CD4-positive, alpha-beta T cell treated with Interleukin-15 for 1 hour (primary cell): ENCODE data around the gene KSR1.

Experiments
- DNase-seq: peaks from one replicate; pipeline ENCODE4 v3.0.0-alpha.2; 2020

The KSR1 gene

DNA sequence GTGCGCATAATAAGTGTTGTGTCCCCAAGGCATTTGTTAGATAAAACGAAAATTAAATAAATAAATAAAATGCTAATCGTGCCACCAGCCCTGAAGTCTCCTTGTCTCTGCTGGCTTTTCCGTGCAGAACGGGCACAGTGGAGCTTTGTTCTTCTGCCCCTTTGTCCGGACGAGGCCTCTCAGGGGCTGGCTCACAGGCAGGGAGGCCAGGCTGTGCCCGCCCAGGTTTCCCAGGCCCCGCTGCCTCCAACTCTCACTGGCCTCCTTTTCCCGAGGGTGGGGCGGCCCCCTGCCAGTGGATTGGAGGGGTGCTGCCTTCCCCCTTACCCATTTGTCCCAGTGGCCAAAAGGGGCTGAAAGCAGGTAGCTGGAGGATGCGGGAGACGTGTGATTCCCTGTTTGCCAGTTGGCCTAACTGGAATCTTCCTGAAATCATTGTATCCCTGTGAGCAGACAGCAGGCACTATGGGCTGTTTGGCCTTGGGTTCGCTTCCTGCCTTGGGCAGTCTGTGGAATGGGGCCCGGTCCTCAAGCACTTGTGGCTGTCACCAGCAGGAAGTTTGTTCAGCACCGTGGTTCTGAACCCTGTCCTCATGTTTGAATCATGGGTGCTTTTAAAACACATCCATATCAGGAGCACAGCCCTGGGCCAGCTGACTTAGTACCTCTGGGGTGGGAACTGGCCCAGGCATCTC lies 64.4 kb downstream of the KSR1 start:
- DNase-seq, result no peak

DNA sequence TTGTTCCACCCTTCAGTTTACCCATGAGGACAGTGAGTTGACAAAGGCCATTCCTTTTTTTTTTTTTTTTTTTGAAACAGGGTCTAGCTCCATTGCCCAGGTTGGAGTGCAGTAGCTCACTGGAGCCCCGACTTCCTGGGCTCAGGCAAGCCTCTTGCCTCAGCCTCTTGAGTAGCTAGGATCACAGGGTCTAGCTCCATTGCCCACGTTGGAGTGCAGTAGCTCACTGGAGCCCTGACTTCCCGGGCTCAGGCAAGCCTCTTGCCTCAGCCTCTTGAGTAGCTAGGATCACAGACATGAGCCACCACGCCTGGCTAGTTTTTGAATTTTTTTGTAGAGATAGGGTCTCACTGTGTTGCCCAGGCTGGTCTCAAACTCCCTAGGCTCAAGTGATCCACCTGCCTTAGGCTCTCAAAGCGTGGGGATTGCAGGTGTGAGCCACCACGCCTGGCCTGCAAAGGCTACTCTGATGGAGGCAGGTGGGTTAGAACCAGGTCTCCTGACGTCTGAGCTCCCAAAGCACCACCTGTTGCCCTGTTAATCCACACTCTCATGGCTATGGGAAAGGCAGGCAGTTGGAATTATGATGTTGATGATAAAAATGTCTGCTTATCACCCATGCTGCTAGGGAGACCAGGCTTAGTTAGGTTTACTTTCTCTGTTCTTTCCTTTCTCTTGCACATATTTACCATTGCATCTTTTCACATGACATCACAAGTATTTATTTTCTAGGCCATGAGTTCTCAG lies 65.2 kb downstream of the KSR1 start:
- no peak for DNase-seq

DNA sequence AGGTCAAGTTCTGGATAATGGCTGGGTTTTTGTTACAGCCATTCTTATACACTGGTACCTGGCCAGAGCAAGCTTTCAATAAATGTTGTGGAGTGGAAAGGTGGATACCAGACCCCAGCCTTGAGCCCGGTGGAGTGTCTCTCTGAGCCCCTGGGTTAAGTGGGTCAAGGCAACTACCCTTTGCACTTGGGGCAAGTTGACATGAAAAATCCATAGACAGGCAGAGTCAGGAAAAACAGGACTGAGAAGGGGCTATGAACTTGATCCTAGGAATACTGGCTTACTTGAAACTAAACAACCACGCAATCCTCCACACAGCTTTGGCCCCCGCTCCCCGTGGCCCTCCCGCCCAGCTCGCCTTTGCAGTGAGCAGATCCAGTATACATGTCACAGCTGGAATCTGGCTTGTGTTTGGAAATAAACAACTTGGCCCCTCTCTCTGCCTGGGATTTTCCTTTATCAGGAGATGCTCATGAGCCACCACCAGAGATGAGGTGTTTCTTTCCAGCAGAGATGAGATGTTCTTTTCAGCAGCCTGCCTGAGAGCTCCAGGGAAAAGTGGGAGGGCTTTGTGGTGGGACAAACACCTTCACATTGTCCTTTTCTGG lies 65.9 kb downstream of the KSR1 start:
- DNase-seq, result no peak

DNA sequence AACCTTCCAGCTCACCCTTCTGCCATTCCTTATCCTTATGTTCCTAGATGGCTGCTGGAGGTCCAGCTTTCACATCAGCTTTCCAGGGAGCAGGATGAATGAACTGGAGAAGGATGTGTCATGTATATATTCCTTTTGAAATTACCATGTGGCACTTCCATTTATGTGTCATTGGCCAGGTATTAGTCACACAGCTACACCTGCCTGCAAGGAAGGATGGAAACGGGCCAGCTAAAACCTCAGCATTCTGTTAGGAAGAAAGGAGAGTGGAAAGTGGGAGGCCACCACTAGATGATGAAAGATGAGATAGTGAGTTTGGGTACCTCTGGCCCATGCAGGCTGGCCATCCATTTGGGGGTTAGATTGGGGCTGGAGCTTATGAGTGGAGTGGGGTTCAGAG lies 67.5 kb downstream of the KSR1 start:
- DNase-seq, result no peak

DNA sequence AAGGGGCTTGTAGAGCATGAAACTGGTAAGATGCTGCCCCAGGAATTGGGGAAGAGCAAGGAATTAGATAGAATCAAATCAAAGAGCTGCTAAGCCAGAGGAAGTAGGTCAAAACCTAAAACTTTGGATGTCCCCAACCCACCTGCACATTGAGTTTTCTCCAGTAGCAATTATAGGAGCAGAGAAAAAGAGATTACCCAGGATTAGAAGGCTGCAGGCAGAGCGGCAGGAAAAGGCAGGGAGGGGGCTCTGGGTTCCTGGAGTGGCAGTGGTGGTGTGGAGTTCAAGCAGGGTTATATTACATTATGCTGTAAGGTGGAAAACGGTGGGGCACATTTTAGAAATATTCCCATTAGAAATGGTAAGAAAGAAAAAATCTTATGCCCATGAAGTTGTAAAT lies 68.3 kb downstream of the KSR1 start:
- no peak for DNase-seq

DNA sequence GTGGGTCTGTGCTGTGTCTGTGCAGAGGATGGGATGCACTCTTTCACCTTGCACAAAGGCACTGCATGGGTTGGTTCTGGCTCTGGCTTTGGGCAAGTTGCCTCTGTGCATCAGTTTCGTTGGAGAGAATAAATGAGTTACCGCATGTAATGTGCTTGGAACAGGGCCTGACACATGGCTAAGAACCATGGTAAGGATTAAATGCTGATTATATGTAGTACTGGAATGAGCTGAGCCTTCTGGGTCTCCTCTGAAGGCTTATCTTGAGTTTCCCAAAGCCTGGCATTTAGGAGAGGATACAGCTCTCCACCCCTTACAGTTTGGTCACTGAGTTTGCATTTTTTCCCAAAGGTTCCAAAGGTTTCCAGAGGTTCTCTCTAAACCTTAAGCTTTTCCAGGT lies 69.1 kb downstream of the KSR1 start:
- DNase-seq, result no peak

DNA sequence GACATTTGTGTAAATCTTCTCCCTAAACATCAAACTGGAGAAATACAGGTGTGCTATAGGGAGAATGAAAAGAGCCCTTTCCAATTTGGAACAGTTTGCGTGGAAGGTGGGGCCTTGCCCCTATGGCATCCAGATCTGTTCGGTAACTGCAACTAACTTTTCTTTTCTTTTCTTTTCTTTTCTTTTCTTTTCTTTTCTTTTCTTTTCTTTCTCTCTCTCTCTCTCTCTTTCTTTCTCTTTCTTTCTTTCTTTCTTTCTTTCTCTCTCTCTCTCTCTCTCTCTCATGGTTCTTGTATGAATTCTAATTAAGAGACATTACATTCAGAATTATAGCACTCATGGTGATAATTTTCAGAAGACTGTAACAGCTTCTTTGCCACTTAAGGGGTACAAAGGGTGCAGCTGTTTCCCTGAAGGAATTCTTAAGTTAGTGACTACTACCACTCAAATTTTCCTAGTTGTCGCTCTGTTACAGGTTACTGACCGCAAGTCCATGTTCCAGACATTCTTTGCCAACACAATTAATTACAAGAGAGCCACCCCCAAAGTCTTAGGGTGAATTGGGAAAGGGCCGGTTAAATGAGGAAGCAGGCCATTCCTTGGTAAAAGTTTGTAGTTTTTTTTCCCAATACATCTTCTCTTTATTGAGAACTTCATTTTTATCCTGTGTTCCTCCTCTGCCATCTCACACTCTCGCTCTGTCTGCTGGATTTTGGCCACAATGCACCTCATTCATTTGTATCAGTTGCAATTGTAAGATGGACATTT lies 69.8 kb downstream of the KSR1 start:
- DNase-seq, result no peak

DNA sequence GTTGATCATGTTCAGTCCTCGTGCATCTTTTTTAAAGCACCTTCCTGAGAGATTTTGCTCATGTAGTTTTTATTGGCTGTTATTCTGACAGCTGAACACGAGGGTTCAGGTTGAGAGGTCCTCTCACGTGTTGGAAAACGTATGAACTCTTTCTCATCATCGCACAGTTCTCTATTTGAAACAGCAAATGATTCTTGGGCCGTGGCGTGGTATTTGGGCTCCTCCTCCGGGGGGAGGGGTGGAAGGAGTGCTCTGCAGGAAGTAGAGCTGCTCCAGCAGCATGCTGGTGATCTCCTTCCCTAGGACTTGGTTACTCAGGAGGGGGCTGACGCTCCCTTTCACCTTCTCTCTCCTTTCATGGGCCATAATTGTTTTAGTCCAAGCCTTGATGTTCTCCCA lies 70.4 kb downstream of the KSR1 start:
- peak; percentile 52 for DNase-seq

DNA sequence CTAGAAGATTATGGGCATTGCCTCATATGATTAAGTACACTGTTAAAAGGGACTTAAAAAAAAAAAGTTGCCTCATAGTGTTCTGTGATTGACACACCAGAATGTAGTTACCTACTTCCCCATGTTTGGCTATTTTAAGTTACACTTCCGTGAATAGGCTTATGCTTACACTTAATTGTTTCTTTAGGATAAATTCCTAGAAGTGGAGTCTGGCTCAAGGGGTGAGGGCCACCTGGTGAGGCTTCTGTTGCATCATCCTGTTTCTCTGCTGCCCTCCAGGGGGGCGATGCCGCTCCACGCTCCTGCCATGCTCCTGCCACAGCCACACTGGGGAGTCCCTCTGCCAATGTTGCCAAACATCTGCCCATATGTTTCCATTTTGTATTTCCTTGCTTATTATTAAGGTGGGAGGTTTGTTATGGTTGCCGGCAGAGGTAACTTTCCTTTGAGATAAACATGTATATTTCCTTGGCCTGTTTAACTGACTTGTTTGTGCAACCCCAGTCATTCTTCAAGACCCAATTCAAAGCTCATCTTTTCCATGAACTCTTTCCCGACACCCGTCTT lies 73.1 kb downstream of the KSR1 start:
- peak; percentile 24 for DNase-seq

DNA sequence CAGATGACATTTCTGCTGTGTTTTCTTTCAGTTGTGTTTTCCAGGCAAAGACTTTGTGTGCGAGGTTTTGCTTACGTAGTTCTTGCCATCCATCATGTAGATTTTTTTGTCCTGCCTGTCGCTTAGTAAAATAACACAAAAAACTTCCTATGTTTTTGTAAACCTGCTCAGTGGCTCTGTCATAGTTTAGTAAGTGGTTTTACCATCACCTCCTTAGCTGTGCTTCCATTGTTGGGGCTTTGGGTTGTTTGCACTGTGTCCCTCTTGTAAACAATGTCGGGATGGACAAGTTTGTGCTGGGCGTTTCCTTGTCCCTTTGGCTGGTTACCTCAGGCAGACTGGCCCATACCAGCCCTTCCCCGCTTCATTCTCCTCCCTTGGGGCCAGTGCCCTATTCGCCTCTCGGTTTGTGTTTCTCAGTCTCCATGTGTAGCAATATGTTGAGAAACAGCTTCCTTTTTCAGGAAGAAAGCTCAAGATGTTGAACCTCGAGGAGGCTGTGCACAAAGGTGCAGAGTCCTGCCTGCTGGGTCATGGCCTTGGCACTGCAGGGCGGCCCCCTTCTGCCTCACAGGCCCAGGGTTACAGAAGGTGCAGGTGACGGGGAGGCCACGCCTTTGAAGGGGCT lies 74.6 kb downstream of the KSR1 start:
- DNase-seq, result peak; percentile 43

DNA sequence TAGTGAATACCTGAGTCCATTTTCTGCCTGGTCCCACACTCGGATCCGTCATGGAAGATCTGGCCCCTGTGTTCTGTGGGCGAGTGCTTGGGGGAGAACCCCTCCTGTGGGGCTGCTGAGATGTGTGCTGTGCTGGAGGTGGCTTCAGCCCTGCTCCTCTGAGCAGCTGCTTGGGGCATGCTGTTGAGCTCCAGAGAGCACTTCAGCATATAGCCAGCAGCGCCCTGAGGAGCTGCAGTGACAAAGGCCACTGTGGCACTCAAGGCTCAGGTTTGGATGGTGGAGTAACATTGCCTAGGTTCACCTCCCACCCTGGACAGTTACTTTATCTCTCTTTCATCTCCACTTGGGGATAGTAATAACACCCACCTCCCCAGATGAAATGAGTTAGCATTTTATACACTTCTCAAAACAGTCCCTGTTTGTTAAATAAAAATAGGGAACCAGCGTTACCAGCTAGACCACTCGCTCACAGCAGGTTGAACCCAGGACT lies 75.3 kb downstream of the KSR1 start:
- no peak for DNase-seq

DNA sequence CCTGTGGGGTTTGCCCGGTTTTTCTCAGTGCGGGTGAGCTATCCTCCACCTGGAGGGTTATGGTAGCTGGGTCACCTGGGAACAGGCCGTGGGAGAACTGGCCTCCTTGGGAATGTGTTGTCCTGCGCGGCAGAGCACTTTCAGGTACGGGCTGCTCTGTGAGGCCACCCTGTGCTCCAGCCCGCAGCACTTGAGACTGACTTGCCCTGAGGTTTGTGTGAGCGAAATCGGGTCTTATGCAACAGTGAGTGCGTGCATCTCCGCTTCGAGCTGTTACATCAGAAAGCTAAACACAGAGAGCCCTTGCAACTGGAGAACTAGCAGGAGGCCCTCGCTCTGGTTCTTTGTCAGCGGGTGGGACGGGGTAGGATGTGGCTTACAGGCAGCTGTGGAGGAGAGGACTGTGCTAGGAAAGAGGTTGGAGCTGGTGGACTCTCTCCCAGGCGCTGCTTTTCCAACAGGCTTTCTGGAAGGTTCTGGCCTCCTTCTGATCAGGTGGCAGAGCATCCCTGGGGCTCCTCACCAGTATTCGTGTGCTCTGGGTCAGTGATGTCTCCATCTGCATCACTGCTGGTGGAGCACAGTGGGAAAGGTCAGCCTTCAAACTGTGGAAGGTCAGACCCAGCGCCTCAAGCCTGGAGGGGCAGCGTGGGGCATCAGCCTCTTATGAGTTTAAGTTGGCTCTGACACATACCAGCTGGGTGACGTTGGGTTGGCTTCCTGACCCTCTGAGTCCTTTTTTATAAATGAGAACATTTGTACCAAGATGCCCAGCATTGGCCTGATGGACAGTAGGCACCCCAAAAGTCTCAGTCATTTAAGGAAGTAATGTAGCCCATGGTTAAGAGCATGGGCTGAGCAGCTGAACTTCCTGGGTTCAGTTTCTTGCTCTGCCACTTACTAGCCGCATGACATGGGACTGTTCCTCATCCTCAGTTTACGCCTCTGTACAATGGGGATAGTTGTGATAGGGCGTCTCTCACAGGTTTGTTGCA lies 76.3 kb downstream of the KSR1 start:
- peak; percentile 72 for DNase-seq

DNA sequence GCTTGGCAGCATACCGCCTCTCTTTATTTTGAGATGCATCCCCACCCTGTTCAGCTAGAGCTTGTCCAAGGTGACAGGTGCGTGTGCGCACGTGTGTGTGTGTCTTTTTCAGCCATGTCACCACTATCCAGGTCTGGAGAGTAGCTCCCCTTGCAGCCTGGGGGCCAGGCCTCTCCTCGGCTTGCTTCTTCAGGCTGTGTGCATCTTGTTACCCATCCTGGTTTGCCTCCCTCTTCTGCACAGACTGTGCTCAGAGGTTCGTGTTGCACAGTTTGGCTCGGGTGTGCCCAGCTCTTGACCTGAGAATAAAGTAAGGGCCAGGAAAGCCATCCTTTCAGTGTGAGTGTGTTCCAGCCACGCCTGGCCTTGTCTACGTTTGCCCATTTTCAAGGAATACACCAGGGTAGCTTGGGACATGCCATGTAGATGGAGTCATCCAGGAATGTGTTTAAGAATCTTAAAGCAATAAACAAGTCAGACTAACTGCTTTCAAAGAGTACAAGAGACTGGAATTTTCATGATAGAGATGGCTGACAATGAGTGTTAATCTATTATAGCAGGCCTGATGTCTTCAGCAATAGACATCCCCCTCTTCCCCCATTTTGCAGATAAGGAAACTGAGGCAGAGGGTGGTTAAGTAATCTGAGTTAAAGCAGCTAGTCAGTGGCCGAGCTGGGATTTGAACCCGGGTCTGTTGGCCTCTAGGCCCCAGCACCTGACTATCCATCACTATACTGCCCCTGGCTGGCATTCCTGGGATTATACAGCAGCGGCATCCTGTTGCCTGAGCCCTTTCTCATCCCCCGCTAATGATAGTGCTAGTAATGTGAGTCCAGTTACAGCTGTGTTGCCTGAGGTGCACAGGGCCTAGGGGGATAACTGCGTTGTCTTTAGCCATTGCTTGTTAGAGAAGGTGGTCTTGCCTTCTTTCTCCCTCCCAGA lies 77.9 kb downstream of the KSR1 start:
- DNase-seq, result no peak

DNA sequence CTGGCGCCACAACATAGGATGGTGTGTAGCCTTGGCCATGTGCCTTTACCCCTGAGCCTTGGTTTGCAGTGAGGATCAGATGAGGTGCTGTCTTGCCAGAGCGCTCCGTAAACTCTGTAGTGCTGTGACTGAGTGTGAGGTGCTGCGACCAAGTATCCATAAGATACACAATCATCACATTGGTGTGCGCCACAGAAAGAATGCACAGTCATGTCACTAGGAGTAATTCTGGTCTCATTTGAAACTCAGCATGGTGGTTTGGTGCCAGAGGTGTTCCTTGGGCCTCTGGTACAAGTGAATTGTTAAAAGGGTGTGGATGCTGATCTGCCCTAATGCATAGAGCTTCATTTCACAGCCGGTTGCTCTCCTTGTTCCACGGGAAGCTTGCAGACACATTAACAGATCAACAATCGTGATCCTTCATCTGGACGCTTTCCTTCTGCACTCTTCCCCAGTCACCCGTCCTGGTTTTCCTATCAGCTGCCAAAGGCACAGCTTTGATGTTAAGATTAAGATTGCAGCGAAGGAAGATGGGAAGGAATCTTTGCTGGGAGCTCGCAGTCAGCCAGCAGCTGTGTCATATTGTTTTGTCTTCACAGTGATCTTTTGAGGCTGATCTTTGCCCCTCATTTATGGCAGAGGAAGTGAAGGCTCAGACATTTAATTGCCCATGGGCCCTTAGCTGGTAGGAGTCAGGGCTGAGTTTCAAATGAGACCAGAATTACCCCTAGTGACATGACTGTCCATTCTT lies 79.1 kb downstream of the KSR1 start:
- DNase-seq, result no peak

DNA sequence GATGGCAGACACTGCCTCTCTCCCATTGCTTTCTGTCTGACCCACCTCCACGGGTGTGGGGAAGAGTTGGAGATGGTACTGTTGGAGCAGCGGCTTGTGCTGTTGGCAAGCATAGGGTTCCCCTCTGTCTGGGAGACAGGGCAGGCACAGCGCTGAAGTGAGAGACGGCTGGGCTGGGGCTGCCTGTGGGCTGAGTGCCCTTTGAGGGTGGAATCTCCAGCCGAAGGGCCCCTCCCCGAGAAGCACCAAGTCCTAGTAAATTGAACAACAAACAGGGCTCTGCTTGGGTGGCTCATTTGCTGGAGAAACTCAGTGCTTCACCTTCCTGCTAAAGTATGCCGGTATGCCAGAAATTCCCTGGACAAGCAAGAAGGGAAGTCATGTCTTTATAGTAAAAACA lies 79.7 kb downstream of the KSR1 start:
- DNase-seq, result no peak

DNA sequence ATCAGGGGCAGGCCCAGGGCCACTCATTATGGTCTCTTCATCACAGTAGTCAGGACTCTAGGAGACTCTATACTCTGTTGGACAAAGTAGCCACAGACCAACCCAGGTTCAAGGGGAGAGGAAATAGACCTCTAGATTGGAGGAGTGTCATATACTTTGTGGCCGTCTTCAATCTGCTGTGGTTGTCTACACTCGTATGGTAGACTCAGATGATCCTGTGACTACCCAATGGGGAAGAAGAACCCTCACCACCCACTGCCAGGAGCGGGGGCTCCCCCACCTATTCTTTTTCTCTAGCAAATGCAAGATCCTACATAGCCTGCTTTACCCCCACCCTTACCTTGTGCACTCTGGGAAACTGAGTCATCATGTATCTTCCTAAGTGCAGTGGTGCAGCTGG lies 80.5 kb downstream of the KSR1 start:
- DNase-seq, result no peak

DNA sequence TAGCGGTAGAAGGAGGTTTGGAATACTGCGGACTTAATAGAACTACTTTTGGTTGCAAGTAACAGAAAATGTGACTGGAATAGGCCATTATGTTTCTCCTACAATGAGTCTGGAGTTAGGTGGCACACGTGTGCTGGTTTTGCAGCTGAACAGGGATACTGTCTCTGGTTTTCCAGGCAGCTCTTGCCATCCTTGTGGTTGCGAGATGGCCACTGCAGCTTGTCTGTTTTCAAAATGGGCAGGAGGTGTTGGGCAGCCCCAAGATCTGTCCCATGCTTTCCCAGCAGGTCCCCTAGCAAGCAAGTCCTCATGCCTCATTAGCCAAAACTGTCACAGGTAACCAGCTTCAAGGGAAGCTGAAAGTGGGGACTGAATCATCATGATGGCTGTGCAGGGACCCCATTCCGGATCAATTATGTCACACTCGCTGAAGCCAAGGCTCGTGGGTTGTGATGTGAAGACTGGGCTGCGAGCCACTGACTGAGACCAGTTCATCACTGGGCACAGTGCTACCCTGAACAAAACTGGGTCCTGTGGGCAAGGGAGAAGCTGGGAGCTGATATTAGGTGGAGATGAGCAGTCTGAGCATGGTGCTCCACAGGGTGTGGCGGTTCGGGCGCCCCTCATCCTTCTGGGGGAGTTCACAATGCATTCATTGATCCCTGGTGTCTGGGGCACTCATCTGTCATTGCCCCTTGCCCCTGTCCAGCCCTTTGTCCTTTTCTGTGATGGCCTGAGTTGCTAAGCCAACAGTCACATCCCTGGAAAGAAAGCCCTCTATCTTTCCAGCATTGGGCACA lies 82.1 kb downstream of the KSR1 start:
- no peak for DNase-seq

DNA sequence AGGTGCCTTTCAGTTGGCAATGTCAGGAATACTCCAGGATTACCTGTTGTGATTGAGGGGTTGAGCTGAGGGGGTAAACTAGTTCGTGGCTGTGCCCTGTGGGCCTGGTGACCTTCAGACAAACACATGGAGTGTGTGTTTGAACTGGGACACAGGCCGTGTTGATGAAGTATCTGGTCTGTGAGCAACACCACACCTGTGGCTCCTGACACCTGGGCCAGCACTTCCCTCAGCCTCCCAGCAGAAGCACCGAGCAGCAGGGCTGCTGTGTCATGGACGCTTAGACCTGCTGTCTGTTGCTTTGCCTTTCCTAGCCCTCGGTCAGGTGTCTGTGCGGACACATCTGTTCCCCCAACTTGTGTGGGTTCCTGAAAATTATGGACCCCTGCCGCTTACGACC lies 82.9 kb downstream of the KSR1 start:
- no peak for DNase-seq
